RWPE2 (cell line): ENCODE measurements around the gene SLC26A1.

ENCODE experiments used
- ATAC-seq: fragments of 200-7000 bp; cut with Tn5 transposase; 3 replicates; pipeline ENCODE4 v1.9.1; 2021; ENCODE audit warnings: low read depth
- DNase-seq: peaks from one replicate; pipeline ENCODE4 v3.0.0-alpha.2; 2020; ENCODE audit warnings: low spot score
- H3K27ac ChIP-seq: fragments of 450-650 bp; 2 replicates; pipeline ENCODE4 v1.5.1; 2017; ENCODE audit warnings: mild to moderate bottlenecking; ENCODE audit not compliant: poor library complexity, severe bottlenecking
- H3K27me3 ChIP-seq: fragments of 250-450 bp; sonication (Bioruptor Pico); 2 replicates; pipeline ENCODE4 v1.5.1; 2021; ENCODE audit warnings: mild to moderate bottlenecking, moderate library complexity; ENCODE audit not compliant: insufficient read depth, poor library complexity, severe bottlenecking
- H3K36me3 ChIP-seq: fragments of 250-450 bp; sonication (Bioruptor Pico); 2 replicates; pipeline ENCODE4 v1.5.1; 2020; ENCODE audit warnings: low read depth, mild to moderate bottlenecking, moderate library complexity
- H3K4me1 ChIP-seq: fragments of 250-450 bp; sonication (Bioruptor Pico); 2 replicates; pipeline ENCODE4 v1.5.1; 2021; ENCODE audit warnings: mild to moderate bottlenecking, moderate library complexity; ENCODE audit not compliant: insufficient read depth, poor library complexity, severe bottlenecking
- H3K4me3 ChIP-seq: fragments of 250-450 bp; sonication (Bioruptor Pico); 2 replicates; pipeline ENCODE4 v1.5.1; 2021; ENCODE audit warnings: mild to moderate bottlenecking, moderate library complexity; ENCODE audit not compliant: severe bottlenecking
- H3K9me3 ChIP-seq: fragments of 250-450 bp; sonication (Bioruptor Pico); 2 replicates; pipeline ENCODE4 v1.5.1; 2021; ENCODE audit warnings: mild to moderate bottlenecking, moderate library complexity; ENCODE audit not compliant: severe bottlenecking
- TF ChIP-seq, protein P1 (sequence below): fragments of 450-650 bp; IDR thresholded peaks from one replicate; pipeline ENCODE4 v1.5.1; 2017; ENCODE audit warnings: mild to moderate bottlenecking, moderate library complexity; ENCODE audit not compliant: poor library complexity, severe bottlenecking

SLC26A1 gene

DNA sequence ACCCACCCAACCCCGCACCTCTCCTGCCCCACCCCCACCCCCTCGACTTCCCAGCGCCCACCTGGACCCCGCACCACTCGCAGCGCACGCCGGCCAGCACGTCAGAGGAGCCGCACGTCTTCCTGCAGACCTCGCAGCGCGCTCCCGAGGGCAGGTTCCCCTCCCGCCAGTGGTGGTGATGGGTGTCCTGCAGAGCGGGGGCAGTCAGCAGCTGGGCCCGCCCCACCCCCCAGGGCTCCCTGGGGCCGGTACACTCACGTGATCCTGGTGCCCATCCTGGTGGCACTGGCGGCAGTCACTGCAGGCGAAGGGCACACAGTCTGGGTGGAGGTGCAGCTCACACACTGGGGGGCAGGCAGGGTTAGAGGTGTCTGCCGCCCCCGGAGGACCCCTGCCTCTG is 25.0 kb downstream of the SLC26A1 start:
- ATAC-seq = no peak

DNA sequence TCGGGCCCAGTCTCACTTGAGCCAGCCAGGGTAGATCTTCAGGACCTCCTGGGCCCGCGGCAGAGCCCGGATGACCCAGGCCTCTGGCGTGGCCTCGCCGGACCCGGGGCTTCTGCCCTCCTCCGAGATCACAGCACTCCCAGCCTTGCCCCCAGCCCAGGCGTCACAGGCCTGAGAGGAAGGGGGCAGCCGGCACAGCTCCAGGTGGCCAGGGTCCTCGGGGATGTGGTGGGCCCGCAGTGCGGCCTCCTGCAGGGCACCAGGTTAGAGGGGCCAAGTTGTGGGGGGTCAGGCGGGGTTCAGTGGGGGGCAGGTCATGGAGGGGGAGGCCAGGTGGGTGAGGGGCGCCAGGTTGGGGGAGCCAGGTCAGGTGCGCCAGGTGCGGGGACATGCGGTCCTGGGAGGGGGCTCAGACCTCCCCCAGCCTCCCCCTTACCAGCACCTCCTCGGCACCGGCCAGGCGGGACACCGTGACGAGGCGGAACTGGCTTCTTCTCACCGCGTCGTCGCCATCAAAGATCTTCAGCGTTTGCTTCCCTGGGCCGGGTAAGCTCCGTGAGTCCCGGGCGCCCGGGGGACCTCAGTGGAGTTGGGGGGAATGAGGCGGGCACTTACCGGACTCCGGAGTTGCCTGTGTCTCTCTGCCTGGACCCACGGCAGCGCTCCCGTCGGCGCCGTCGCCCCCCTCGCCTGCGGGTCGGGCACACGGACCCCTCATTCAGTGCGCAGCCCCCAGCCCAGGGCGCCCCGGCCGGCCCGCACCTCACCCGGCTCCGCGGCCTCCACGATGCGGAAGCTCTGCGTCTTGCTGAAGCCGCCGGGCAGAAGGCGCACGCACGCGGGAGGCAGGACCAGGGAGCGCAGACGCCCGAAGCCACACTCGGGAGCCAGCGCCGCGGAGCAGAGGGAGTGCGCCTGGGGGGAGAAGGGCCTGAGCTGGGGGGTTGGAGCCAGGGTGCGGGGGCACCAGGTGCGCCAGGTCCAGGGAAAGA is 25.8 kb downstream of the SLC26A1 start:
- no peak overlapping the region for H3K27ac ChIP-seq
- no peaks in the 10 kb centered on the region for H3K27me3 ChIP-seq
- peaks cover 2% of the 10 kb centered on the region; the same call in 1 of the 2 replicates for H3K36me3 ChIP-seq
- DNase-seq = no peak
- TF ChIP-seq, protein P1, sequence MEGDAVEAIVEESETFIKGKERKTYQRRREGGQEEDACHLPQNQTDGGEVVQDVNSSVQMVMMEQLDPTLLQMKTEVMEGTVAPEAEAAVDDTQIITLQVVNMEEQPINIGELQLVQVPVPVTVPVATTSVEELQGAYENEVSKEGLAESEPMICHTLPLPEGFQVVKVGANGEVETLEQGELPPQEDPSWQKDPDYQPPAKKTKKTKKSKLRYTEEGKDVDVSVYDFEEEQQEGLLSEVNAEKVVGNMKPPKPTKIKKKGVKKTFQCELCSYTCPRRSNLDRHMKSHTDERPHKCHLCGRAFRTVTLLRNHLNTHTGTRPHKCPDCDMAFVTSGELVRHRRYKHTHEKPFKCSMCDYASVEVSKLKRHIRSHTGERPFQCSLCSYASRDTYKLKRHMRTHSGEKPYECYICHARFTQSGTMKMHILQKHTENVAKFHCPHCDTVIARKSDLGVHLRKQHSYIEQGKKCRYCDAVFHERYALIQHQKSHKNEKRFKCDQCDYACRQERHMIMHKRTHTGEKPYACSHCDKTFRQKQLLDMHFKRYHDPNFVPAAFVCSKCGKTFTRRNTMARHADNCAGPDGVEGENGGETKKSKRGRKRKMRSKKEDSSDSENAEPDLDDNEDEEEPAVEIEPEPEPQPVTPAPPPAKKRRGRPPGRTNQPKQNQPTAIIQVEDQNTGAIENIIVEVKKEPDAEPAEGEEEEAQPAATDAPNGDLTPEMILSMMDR = no peak
- no peak for ATAC-seq
- H3K4me3 ChIP-seq = no peak overlapping the region
- no peaks in the 10 kb centered on the region for H3K9me3 ChIP-seq
- H3K4me1 ChIP-seq = no peaks in the 10 kb centered on the region

More for the DNA sequence above, 25.0 kb downstream of the SLC26A1 start:
- no peak for DNase-seq
- Histone ChIP-seq H3K4me3 (no peak overlapping the region), H3K4me1 (no peaks in the 10 kb centered on the region), H3K36me3 (no peaks in the 10 kb centered on the region), H3K9me3 (no peaks in the 10 kb centered on the region), H3K27me3 (no peaks in the 10 kb centered on the region), H3K27ac (no peak overlapping the region)
- TF ChIP-seq, protein P1 = no peak

DNA sequence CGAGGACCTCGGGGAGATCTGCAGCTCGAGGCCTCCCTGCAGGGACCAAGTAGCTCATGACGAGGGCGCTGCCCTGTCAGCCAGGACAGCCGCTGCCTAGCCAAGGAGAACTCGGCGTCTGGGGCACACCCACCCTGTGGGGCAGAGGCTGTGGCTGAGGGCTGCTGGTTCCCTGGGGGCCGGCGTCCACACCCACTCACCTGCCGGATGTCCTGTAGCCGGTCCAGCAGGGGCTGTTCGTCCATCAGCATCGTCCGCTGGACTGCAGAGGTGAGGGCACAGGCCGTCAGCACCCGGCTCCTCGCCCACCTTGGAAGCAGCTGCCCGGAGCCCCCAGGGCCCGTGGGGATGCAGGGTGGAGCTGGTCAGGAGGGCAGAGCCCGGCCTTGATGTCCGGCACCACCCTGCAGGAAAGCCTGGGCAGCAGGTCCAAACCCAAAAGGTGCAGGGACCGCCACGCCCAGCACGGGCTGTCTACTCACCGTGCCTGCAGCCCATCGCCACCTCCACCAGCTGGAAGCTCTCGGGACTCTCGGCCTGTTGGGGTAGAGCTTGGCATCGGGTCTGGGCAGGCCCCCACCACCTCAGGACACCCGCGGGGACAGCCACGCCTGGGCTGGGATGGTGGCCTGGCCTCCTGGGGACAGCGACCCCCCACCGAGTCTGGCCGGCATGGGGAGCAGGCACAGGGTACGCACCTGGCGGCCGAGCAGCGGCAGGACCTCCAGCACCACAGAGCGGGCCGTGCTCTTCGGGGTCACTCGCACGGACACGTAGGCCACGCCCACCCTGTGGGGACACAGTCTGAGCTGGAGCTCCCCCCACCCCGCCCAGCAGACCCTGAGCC is 26.7 kb downstream of the SLC26A1 start:
- no peak overlapping the region for H3K4me3 ChIP-seq
- H3K27ac ChIP-seq = no peak overlapping the region

GRCh38 chr4:965766-966134 is 27.5 kb downstream of the SLC26A1 start:
- DNase-seq (no peak), ATAC-seq (no peak)
- TF ChIP-seq, protein P1 = no peak
- H3K27me3 ChIP-seq = no peaks in the 10 kb centered on the region
- no peaks in the 10 kb centered on the region for H3K4me1 ChIP-seq
- H3K27ac ChIP-seq = no peak overlapping the region
- H3K36me3 ChIP-seq = peaks cover 7% of the 10 kb centered on the region; the same call in 1 of the 2 replicates
- no peaks in the 10 kb centered on the region for H3K9me3 ChIP-seq
- no peak overlapping the region for H3K4me3 ChIP-seq

More for the DNA sequence above, 26.7 kb downstream of the SLC26A1 start:
- Histone ChIP-seq H3K4me1 (no peaks in the 10 kb centered on the region), H3K9me3 (no peaks in the 10 kb centered on the region), H3K27me3 (no peaks in the 10 kb centered on the region), H3K36me3 (peaks cover 7% of the 10 kb centered on the region; the same call in 1 of the 2 replicates)
- ATAC-seq = no peak
- TF ChIP-seq, protein P1 = no peak
- no peak for DNase-seq
